Glutamatergic neuron (in vitro differentiated cells): ENCODE results near the gene TDRD7. TPM values are rescaled to one million over a fixed set of nuclear protein-coding genes. Genes with fewer than 3 reads are reported as not detected.

Experiments used
- DNase-seq: peaks from one replicate; pipeline ENCODE4 v3.0.0; 2022
- H3K27ac Mint-ChIP-seq: one replicate; pipeline ENCODE4 v1.8.0; 2020; ENCODE audit warnings: mild to moderate bottlenecking, mixed read lengths, inconsistent platforms; ENCODE audit not compliant: unreplicated experiment
- H3K27me3 Mint-ChIP-seq: one replicate; pipeline ENCODE4 v1.8.0; 2020; ENCODE audit warnings: mild to moderate bottlenecking, moderate library complexity, mixed read lengths, inconsistent platforms; ENCODE audit not compliant: unreplicated experiment
- H3K36me3 Mint-ChIP-seq: one replicate; pipeline ENCODE4 v1.8.0; 2020; ENCODE audit warnings: mild to moderate bottlenecking, mixed read lengths, inconsistent platforms; ENCODE audit not compliant: unreplicated experiment
- H3K4me1 Mint-ChIP-seq: one replicate; pipeline ENCODE4 v1.8.0; 2020; ENCODE audit warnings: mild to moderate bottlenecking, low read depth, mixed read lengths, inconsistent platforms; ENCODE audit not compliant: unreplicated experiment
- H3K4me3 Mint-ChIP-seq: one replicate; pipeline ENCODE4 v1.8.0; 2020; ENCODE audit warnings: mild to moderate bottlenecking, mixed read lengths, inconsistent platforms; ENCODE audit not compliant: unreplicated experiment
- H3K9me3 Mint-ChIP-seq: one replicate; pipeline ENCODE4 v1.8.0; 2020; ENCODE audit warnings: mild to moderate bottlenecking, moderate library complexity, mixed read lengths, inconsistent platforms; ENCODE audit not compliant: unreplicated experiment
- total RNA-seq: library from RNA; stranded (reverse); fragmentation: NEBNext Ultra II Directional; extraction: Animal tissue kit (Norgen Biotek cat#: 25700); gene quantifications from one replicate; pipeline ENCODE4 v1.2.1, GENCODE V29; 2021; ENCODE audit not compliant: unreplicated experiment
- TF ChIP-seq, protein P1 (sequence below): fragments of 200-600 bp; sonication (generic); IDR thresholded peaks from one replicate; pipeline ENCODE4 v1.5.0; 2021; ENCODE audit not compliant: partially characterized antibody, unreplicated experiment

Gene TDRD7
- total RNA-seq, 1 donor from 2014 or later: 1.4 TPM

DNA sequence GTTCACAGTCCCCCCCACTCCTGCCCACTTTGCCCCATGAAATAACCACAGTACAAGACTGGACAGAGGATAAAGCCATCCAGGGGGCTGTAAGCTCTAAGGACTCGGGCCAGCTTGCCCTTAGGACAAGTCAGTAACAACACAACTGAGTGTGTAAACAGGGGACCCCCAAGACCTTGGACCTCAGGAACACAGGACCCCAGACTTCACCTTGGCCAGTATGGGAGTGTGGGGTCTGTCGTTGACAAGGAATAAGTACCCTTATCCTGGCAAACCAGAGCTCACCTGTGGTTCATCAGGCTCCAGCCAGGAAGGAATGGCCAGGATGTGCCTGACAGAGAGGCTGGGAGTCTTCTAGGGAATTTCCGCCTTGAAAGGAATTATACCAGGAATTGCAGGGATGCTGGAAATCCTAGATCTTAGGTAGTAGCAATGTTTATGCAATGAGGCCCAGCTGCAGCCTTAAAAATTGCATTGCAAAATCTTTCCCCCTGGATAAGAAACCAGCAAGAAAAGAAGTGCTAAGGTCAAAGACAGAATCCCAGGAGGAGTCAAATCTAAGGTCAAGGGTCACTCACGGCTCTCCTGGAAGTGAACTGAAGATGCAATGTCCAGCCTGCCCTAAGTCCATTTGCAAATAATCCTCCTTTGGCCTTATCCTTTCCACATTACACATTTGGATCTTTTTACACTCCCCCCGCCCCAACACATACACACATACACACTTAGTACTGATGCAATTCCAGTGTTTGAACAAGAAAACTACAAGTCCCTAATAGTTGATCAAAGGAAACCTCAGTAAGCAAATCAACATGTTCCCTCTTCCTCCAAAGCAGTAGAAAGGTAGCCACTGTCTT lies 27.3 kb upstream of the TDRD7 start:
- DNase-seq: no peak
- peaks cover 6% of the 10 kb centered on the region for H3K9me3 Mint-ChIP-seq
- TF ChIP-seq, protein P1, sequence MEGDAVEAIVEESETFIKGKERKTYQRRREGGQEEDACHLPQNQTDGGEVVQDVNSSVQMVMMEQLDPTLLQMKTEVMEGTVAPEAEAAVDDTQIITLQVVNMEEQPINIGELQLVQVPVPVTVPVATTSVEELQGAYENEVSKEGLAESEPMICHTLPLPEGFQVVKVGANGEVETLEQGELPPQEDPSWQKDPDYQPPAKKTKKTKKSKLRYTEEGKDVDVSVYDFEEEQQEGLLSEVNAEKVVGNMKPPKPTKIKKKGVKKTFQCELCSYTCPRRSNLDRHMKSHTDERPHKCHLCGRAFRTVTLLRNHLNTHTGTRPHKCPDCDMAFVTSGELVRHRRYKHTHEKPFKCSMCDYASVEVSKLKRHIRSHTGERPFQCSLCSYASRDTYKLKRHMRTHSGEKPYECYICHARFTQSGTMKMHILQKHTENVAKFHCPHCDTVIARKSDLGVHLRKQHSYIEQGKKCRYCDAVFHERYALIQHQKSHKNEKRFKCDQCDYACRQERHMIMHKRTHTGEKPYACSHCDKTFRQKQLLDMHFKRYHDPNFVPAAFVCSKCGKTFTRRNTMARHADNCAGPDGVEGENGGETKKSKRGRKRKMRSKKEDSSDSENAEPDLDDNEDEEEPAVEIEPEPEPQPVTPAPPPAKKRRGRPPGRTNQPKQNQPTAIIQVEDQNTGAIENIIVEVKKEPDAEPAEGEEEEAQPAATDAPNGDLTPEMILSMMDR: no peak
- peaks cover 3% of the 10 kb centered on the region for H3K27me3 Mint-ChIP-seq
- H3K4me3 Mint-ChIP-seq: no peak overlapping the region
- H3K36me3 Mint-ChIP-seq: no peaks in the 10 kb centered on the region
- no peak overlapping the region for H3K27ac Mint-ChIP-seq
- peaks cover 5% of the 10 kb centered on the region for H3K4me1 Mint-ChIP-seq

- TF ChIP-seq, protein P1: no peak
- Mint-ChIP-seq H3K36me3 (peaks cover 1% of the 10 kb centered on the region), H3K27ac (no peak overlapping the region), H3K4me1 (peaks cover 5% of the 10 kb centered on the region), H3K4me3 (no peak overlapping the region), H3K9me3 (peaks cover 8% of the 10 kb centered on the region), H3K27me3 (peaks cover 3% of the 10 kb centered on the region)
- no peak for DNase-seq
Measured at GRCh38 chr9:97385626-97386264, 26.2 kb upstream of the TDRD7 start.

DNA sequence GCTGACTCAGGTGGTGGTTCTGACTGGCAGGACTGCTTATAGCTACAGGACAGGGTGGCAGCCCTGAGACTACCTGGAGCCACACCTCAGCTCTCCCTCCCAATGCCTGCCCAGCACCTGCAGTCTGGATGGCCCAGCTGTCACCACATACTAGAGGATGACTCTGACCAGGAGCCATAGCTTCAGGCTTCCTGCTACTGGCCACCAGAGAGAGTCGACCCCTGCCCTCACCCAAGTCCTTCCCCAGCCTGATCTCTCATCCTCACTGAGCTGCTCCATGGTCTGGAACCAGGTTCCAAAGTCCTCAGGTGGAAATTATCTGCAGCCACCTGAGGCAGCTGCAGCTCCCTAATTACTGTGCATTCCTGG lies 25.6 kb upstream of the TDRD7 start:
- TF ChIP-seq, protein P1: no peak
- Mint-ChIP-seq H3K27me3 (peaks cover 3% of the 10 kb centered on the region), H3K27ac (no peak overlapping the region), H3K4me1 (peaks cover 5% of the 10 kb centered on the region), H3K36me3 (peaks cover 6% of the 10 kb centered on the region), H3K9me3 (peaks cover 8% of the 10 kb centered on the region), H3K4me3 (no peak overlapping the region)
- no peak for DNase-seq

DNA sequence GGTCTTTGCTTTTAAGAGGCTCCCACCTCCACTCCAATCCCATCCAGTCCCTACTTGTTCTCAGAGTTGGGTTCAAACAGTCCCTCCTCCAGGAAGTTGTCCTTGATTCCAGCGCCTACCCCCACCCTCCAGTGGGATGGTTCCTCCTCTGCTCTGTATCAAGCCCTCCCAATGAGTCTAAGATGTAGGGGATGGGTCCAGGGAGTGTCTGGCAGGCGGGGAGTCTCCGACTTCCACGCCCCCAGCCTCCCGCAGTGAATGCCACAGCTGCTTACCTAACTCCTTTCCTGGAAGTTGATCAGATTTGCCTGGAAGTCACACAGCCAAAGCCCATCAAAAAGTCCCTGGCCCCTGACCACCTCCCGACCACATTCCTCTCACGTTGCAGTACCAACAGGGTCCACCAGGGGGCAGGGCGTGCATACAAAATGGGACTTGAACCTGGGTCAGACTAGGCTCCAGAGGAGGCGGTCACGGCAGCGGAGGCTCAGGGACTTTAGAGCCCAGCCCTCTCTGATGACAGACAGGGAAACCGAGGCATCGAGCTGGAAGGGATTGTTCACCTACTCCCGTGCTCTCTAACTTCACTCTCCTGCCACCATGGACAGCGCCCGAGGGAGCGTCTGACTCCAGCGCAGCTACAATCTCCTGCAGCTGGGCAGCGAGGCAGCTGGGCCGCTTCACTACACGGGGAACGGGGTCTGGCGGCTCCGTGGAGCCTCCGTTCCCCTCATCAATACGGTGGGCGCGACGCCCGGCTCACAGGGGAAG lies 25.0 kb upstream of the TDRD7 start:
- Mint-ChIP-seq H3K9me3 (peaks cover 8% of the 10 kb centered on the region), H3K27ac (no peak overlapping the region), H3K27me3 (peaks cover 3% of the 10 kb centered on the region), H3K36me3 (peaks cover 9% of the 10 kb centered on the region), H3K4me1 (peaks cover 4% of the 10 kb centered on the region), H3K4me3 (no peak overlapping the region)
- TF ChIP-seq, protein P1: peak; percentile 100
- peak; percentile 85 for DNase-seq
